Suprapubic skin (tissue), 4 donors: ENCODE measurements around the gene DNASE2B. TPM values are rescaled to one million over a fixed set of nuclear protein-coding genes. Genes with fewer than 3 reads are reported as not detected.

Source experiments
- DNase-seq, 2 donors: peaks; one replicate each; pipeline ENCODE4 v3.0.0-alpha.2; 2019; ENCODE audit warnings: low spot score in 2 of 2
- H3K27ac ChIP-seq: fragments of 200-600 bp; sonication (generic); one replicate; pipeline ENCODE4 v1.5.1; 2019
- H3K27me3 ChIP-seq: fragments of 200-600 bp; sonication (generic); one replicate; pipeline ENCODE4 v1.5.1; 2019
- H3K36me3 ChIP-seq: fragments of 200-600 bp; sonication (generic); one replicate; pipeline ENCODE4 v1.5.1; 2019
- H3K4me1 ChIP-seq: fragments of 200-600 bp; sonication (generic); one replicate; pipeline ENCODE4 v1.5.1; 2019
- H3K4me3 ChIP-seq: fragments of 200-600 bp; sonication (generic); one replicate; pipeline ENCODE4 v1.5.1; 2019; ENCODE audit warnings: mild to moderate bottlenecking
- H3K9me3 ChIP-seq: fragments of 200-600 bp; sonication (generic); one replicate; pipeline ENCODE4 v1.5.1; 2019
- EP300 ChIP-seq: sonication (generic); formaldehyde crosslinking; IDR thresholded peaks from one replicate; pipeline ENCODE4 v1.6.1; 2017; ENCODE audit warnings: antibody characterized with exemption
- POLR2A ChIP-seq, 2 donors: fragments of 450-650 bp; IDR thresholded peaks; one replicate each; pipeline ENCODE4 v1.6.1; 2017; ENCODE audit warnings: antibody characterized with exemption in 2 of 2, mild to moderate bottlenecking in 2 of 2, moderate library complexity in 2 of 2
- POLR2AphosphoS5 ChIP-seq, 3 donors: sonication (generic); formaldehyde crosslinking; IDR thresholded peaks; one replicate each; pipeline ENCODE4 v1.6.1; 2017; ENCODE audit warnings: antibody characterized with exemption in 3 of 3
- WGBS: methylation state at CpG from one replicate; pipeline ENCODE4 v1.1.5; 2018; 5-methylcytosine and 5-hydroxymethylcytosine counted together
- total RNA-seq, 4 donors: library from RNA; depleted of rRNA; stranded (reverse); fragments of >200 nt; gene quantifications; one replicate each; pipeline ENCODE4 v1.1.0, GENCODE V29; 2016
- TF ChIP-seq, protein P1 (sequence below), 2 donors: fragments of 200-600 bp in 1 of 2; fragments of 450-650 bp in 1 of 2; sonication (generic) in 1 of 2; IDR thresholded peaks; one replicate each; pipeline ENCODE4 v1.5.1; 2016 to 2019; ENCODE audit warnings: antibody characterized with exemption in 2 of 2, mild to moderate bottlenecking in 1 of 2, moderate library complexity in 1 of 2

Gene DNASE2B, protein sequence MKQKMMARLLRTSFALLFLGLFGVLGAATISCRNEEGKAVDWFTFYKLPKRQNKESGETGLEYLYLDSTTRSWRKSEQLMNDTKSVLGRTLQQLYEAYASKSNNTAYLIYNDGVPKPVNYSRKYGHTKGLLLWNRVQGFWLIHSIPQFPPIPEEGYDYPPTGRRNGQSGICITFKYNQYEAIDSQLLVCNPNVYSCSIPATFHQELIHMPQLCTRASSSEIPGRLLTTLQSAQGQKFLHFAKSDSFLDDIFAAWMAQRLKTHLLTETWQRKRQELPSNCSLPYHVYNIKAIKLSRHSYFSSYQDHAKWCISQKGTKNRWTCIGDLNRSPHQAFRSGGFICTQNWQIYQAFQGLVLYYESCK
- 1 to 10 TPM in 1 of 4 donors, not detected in 3; 1.2 TPM for total RNA-seq

DNA sequence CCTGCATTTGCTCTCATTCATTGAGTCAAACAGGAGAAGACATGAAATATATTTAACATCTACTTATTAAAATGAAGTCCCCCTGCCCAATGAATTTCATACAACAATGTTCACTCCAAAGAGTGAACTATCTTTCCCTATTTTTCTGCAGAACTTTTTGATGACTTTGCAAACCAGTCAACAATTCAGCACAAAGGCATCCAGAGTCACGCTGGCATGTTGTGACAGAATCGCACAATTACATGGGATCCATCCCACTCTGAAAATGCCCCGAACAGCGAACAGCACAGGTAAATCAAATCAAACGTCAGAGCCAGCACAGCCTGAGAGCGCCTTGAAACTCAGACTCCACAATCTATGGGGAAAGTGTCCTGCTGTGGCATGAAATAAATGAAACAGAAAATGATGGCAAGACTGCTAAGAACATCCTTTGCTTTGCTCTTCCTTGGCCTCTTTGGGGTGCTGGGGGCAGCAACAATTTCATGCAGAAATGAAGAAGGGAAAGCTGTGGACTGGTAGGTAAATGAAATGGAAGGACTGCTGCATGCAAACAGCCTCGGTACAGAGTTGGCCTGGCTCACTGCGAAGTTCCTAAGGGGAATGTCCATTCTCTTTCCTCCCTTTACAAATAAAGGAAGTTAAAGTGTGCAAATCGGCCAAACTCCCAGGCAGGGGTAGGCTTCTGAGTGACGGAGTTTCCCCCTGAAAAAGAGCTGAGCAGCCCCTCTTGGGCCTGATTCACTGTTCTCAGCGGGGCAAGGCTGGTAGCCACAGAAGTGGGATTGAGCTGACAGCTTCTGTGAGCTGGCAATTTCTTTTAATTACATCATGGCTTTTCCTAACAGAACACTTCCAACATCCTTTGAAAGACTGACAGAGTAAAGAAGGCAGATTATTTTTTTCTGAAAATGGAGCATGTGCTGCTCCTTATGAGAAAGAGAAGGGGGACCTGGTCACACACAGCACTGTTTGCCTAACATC, at the start of gene DNASE2B:
TSS of gene DNASE2B (plus strand) at position 310 of the 981 bp plus-strand sequence. CDS start at position 391, 81 bp downstream.
- no peak within 1 kb of the TSS for H3K27ac ChIP-seq
- H3K36me3 ChIP-seq, result no peaks in the 10 kb centered on the region
- H3K4me3 ChIP-seq, result no peak within 1 kb of the TSS
- no peaks in the 10 kb centered on the region for H3K9me3 ChIP-seq
- 78% methylated on average over 11 of the region's 11 CpGs for WGBS
- no peak for DNase-seq
- H3K27me3 ChIP-seq, result no peaks in the 10 kb centered on the region
- TF ChIP-seq EP300 (no peak), POLR2A (IDR thresholded peaks at IDR 0.05) (no peak), POLR2AphosphoS5 (IDR thresholded peaks at IDR 0.05) (no peak)
- TF ChIP-seq, protein P1, sequence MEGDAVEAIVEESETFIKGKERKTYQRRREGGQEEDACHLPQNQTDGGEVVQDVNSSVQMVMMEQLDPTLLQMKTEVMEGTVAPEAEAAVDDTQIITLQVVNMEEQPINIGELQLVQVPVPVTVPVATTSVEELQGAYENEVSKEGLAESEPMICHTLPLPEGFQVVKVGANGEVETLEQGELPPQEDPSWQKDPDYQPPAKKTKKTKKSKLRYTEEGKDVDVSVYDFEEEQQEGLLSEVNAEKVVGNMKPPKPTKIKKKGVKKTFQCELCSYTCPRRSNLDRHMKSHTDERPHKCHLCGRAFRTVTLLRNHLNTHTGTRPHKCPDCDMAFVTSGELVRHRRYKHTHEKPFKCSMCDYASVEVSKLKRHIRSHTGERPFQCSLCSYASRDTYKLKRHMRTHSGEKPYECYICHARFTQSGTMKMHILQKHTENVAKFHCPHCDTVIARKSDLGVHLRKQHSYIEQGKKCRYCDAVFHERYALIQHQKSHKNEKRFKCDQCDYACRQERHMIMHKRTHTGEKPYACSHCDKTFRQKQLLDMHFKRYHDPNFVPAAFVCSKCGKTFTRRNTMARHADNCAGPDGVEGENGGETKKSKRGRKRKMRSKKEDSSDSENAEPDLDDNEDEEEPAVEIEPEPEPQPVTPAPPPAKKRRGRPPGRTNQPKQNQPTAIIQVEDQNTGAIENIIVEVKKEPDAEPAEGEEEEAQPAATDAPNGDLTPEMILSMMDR (IDR thresholded peaks at IDR 0.05), result no peak
- no peaks in the 10 kb centered on the region for H3K4me1 ChIP-seq

- 85% methylated on average over 1 of the region's 1 CpG for WGBS
- H3K27me3 ChIP-seq, result no peaks in the 10 kb centered on the region
- H3K36me3 ChIP-seq, result no peaks in the 10 kb centered on the region
- H3K4me1 ChIP-seq, result peaks cover 6% of the 10 kb centered on the region
- TF ChIP-seq POLR2A (IDR thresholded peaks at IDR 0.05), result no peak
- TF ChIP-seq EP300, result no peak
- TF ChIP-seq POLR2AphosphoS5 (IDR thresholded peaks at IDR 0.05), result no peak
- TF ChIP-seq, protein P1 (IDR thresholded peaks at IDR 0.05), result no peak
- H3K27ac ChIP-seq, result no peak overlapping the region
- no peak for DNase-seq
- H3K9me3 ChIP-seq, result no peaks in the 10 kb centered on the region
- H3K4me3 ChIP-seq, result no peak overlapping the region
These were observed 49.5 kb upstream of the DNASE2B start for GRCh38 chr1:84348759-84349158.

GRCh38 chr1:84350104-84350503, 48.2 kb upstream of the DNASE2B start:
- no peak overlapping the region for H3K4me3 ChIP-seq
- WGBS, result 62% methylated on average over 3 of the region's 3 CpGs
- no peaks in the 10 kb centered on the region for H3K36me3 ChIP-seq
- no peak for TF ChIP-seq EP300
- no peak for TF ChIP-seq POLR2A (IDR thresholded peaks at IDR 0.05)
- TF ChIP-seq POLR2AphosphoS5 (IDR thresholded peaks at IDR 0.05), result no peak
- no peaks in the 10 kb centered on the region for H3K9me3 ChIP-seq
- no peak overlapping the region for H3K27ac ChIP-seq
- H3K4me1 ChIP-seq, result peaks cover 10% of the 10 kb centered on the region
- DNase-seq, result no peak
- H3K27me3 ChIP-seq, result no peaks in the 10 kb centered on the region

DNA sequence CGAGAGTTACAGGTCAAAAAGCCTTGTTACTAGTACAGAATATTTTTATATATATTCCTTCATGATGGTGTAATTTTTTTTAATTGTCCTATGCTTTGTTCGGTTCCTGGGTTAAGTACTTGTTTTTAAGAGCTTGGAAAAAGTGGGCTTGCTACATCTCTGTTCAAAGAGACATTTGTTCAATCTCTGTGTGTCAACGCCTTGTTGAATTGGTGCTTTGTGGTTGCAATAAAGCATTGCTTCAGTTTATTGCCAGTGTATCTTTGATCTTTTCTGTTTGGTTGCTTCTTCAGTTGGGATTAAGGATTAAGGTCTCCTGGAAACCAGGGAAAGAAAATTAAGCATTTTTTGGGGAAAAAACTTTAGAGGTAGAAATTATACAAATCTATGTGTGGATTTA, 47.7 kb upstream of the DNASE2B start:
- Histone ChIP-seq H3K4me3 (no peak overlapping the region), H3K4me1 (peaks cover 10% of the 10 kb centered on the region), H3K36me3 (no peaks in the 10 kb centered on the region), H3K27me3 (no peaks in the 10 kb centered on the region), H3K9me3 (no peaks in the 10 kb centered on the region), H3K27ac (no peak overlapping the region)
- no peak for DNase-seq
- no peak for TF ChIP-seq EP300
- TF ChIP-seq POLR2AphosphoS5 (IDR thresholded peaks at IDR 0.05), result no peak
- TF ChIP-seq, protein P1 (IDR thresholded peaks at IDR 0.05), result no peak
- TF ChIP-seq POLR2A (IDR thresholded peaks at IDR 0.05), result no peak
- WGBS, result 79% methylated on average over 3 of the region's 3 CpGs

DNA sequence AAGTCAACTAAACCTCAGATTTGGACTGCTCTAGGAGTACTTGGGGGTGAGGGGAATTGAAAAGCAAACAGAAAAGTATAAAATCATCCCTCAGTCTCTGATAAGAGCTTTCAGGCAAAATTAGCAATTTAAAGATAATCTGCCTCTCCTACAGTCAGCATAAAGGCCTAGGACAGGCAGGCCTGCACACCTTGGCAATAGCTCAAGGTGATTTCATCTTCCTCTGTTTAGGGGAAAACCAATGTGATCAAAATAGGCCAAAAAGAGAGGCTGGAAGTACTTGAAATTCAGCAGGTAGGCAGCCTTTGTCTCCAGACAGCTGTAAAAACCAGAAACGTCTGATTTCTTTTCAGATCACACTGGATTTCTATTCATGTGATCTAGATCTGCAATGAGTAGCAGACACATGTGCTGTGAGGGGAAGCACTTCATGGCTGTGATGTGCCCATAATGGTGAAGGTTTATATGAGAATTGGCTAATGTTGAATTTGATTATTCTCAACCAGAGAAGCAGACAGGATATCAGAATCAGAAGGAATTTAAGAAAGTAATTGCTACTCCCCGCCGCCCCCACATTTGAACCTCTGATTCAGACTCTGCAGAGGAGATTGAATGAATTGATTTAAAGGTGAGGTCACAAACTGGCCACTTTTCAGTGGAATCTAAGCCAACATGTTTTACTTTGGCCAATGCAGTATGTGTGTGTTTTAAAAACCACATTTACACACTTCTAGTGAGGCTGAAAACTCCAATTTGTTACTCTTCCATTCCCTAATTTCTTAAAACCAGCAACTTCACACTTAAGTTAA, 45.8 kb upstream of the DNASE2B start:
- Histone ChIP-seq H3K4me1 (peaks cover 10% of the 10 kb centered on the region), H3K27me3 (no peaks in the 10 kb centered on the region), H3K36me3 (no peaks in the 10 kb centered on the region), H3K27ac (no peak overlapping the region), H3K9me3 (no peaks in the 10 kb centered on the region), H3K4me3 (no peak overlapping the region)
- 56% methylated on average over 3 of the region's 3 CpGs for WGBS
- no peak for DNase-seq
- TF ChIP-seq POLR2AphosphoS5 (IDR thresholded peaks at IDR 0.05) (no peak), POLR2A (IDR thresholded peaks at IDR 0.05) (no peak), EP300 (no peak)
- TF ChIP-seq, protein P1 (IDR thresholded peaks at IDR 0.05), result no peak
